Epithelial cell of esophagus (primary cell): ENCODE results near the gene PSD2.

Source experiments
- DNase-seq: peaks from one replicate; pipeline ENCODE4 v3.0.0; 2010; ENCODE audit warnings: low read depth
- H3K4me3 ChIP-seq: 2 replicates; pipeline ENCODE4 v1.5.1; 2011; ENCODE audit warnings: mild to moderate bottlenecking, low read length, control low read depth
- TF ChIP-seq, protein P1 (sequence below): IDR thresholded peaks from 2 replicates; pipeline ENCODE4 v1.5.1; 2011; ENCODE audit warnings: low read depth, mild to moderate bottlenecking, low read length, control low read depth, inconsistent platforms; ENCODE audit not compliant: insufficient read depth; ENCODE audit errors: missing control alignments

PSD2 gene

DNA sequence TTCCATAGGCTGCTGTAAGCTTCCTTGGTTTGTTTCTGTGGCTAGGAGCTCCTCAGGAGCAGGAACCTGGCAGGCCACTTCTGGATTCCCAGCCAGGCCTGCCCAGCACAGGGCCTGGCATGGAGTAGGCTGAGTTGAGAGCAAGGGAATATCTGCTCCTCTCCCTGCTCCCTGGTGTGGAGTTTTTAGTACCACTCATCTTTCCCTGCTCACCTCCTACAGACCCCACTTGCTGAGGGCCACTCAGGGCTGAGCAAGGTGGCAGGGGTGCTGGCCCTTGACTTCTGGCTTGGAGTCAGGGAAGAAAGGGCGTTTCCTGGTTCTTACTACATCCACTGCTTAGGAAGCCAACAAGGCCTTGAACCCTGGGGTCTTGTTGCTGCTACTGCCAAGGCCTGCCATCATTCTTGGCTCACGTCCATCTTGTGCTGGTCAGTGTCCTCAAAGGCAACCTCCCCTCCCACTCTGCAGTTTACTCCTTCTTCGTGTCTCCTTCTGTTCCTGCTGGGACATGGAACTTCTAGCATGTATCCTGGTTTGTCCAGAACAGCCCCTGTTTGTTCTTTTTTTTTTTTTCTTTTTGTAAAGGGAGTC is 54.9 kb downstream of the PSD2 start:
- TF ChIP-seq, protein P1, sequence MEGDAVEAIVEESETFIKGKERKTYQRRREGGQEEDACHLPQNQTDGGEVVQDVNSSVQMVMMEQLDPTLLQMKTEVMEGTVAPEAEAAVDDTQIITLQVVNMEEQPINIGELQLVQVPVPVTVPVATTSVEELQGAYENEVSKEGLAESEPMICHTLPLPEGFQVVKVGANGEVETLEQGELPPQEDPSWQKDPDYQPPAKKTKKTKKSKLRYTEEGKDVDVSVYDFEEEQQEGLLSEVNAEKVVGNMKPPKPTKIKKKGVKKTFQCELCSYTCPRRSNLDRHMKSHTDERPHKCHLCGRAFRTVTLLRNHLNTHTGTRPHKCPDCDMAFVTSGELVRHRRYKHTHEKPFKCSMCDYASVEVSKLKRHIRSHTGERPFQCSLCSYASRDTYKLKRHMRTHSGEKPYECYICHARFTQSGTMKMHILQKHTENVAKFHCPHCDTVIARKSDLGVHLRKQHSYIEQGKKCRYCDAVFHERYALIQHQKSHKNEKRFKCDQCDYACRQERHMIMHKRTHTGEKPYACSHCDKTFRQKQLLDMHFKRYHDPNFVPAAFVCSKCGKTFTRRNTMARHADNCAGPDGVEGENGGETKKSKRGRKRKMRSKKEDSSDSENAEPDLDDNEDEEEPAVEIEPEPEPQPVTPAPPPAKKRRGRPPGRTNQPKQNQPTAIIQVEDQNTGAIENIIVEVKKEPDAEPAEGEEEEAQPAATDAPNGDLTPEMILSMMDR: no peak
- H3K4me3 ChIP-seq: no peak overlapping the region

DNA sequence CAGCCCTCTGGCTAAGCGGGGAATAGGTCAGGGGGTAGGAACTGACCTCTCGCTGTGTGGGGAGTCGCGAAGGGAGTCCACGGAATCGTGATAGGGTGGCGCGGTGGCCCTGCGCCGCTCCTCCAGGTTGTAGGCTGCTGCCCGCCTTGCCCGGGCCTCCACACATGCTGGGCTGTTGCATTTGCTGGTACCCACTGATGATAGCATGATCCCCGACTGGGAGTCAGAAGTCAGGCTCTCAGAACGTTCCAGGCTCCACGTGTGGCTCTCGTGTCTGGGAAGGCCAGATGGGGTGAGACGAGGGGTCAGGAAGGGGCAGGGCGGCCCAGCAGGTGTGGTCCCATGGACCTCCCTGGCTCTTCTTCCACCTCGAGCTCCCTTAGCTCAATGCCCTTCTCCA is 56.0 kb downstream of the PSD2 start:
- no peak for DNase-seq
- H3K4me3 ChIP-seq: no peak overlapping the region
- TF ChIP-seq, protein P1: no peak

More for the DNA sequence above, 54.9 kb downstream of the PSD2 start:
- DNase-seq: no peak

DNA sequence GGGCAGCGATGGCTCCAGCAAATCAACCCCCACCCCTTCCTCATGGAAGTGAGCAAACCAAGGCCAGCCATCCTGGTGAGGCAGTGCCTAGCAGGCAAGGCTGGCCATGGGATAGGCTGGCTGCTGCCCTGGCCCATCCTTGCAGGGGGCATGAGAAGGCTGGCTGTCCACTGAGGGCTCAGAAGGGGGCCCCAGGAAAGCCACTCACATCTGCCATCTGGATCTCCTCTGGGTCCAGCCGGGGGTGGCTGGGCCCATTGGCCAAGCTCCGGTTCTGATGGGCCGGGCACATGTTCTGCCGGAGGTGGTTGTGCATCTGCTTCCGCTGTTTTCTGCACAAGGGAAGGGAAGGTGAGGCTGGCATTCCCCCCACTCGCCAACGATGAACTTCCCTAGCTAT is 57.1 kb downstream of the PSD2 start:
- TF ChIP-seq, protein P1: no peak
- no peak for DNase-seq

DNA sequence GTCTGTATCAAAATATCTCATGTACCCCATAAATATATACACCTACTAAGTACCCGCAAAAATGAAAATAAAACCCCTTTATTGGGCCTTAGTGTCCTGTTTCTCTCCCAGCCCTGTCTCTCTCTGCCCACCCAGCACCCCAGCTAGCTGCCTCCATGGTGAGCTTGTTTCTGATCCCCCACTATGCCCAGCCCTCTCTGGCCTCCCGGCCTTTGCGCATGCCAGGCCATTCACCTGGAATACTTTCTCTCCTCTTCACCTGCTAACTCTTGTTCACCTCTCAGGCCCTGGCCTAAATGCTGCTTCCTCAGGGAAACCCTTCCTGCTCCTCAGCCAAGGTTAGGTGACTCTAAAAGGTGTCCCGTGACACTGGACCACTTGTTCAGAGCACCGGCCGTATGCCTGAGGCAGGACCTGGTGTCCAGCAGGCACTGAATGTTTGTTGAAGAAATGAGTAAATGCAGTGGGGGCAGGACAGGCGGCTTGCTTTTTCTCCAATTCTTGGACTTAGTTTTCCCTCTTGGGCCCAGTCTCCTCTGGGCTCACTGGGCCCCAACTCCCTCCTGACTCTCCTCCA is 58.5 kb downstream of the PSD2 start:
- no peak for DNase-seq
- TF ChIP-seq, protein P1: no peak
- no peak overlapping the region for H3K4me3 ChIP-seq

More for the DNA sequence above, 57.1 kb downstream of the PSD2 start:
- H3K4me3 ChIP-seq: no peak overlapping the region

DNA sequence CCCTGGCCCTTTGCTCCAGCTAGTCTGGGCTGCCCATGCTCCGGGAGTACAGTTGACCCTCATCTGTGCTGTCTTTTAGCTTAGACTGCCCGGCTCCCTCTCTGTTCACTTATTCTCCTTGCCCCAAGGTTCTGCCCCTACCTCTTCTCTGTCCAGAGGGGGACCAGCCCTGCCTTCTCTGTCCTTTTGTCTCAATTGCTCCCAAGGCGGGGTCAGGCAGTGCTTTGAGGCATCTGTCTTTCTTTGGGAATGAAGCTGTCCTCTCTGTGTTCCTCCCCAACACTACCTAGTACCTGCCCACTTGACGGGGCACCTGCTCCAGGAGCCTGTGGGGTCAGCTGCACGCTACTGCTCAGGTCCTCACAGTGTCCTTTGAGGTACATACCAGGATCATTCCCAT is 59.3 kb downstream of the PSD2 start:
- TF ChIP-seq, protein P1: no peak
- DNase-seq: no peak
- no peak overlapping the region for H3K4me3 ChIP-seq

DNA sequence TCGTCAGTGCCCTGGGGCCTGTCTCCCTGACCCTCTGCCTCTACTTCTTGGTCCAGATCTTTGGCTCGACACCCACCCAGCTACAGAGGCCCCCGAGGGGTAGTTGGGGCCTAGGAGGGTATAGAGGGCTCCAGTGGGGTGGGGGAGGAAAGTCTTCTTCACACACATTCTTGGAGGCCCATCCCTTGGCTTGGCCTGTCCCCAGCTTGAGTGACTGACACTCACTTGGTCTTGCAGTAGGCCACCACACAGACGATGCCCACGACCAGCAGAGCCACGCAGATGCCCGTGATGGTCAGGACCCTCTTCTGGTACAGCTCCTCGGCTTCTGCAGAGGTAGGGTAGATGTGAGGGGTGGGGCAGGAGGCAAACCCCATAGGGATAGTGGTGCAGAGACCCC is 59.8 kb downstream of the PSD2 start:
- no peak overlapping the region for H3K4me3 ChIP-seq
- DNase-seq: no peak
- TF ChIP-seq, protein P1: no peak
